Right lobe of liver (tissue), 6 donors: Measurements from ENCODE around the gene TTC13. TPM values are rescaled to one million over a fixed set of nuclear protein-coding genes. Genes with fewer than 3 reads are reported as not detected.
A peak's percentile ranks its signal among the peaks of the same experiment; 100 is the strongest.

Source experiments
- ATAC-seq, 4 donors: fragments of 200-7000 bp; cut with Tn5 transposase; one replicate each; pipeline ENCODE4 v1.9.1; 2020; ENCODE audit warnings: mild to moderate bottlenecking in 4 of 4, moderate library complexity in 4 of 4
- DNase-seq, 3 donors: peaks; one replicate each; pipeline ENCODE4 v3.0.0-alpha.2; 2020
- H3K27ac ChIP-seq, 3 donors: fragments of 200-600 bp; one replicate each; pipeline ENCODE4 v1.8.0; 2022
- H3K27me3 ChIP-seq, 2 donors: fragments of 200-600 bp; one replicate each; pipeline ENCODE4 v1.8.0; 2022
- H3K36me3 ChIP-seq, 4 donors: fragments of 200-600 bp; sonication (generic) in 1 of 4; one replicate each; pipeline versions ENCODE4 v1.5.1 to v1.8.0; 2017 to 2022; ENCODE audit warnings: control low read depth in 1 of 4
- H3K4me1 ChIP-seq, 4 donors: fragments of 200-600 bp; sonication (generic) in 1 of 4; one replicate each; pipeline versions ENCODE4 v1.5.1 to v1.8.0; 2017 to 2022; ENCODE audit warnings: control low read depth in 1 of 4
- H3K4me3 ChIP-seq, 3 donors: fragments of 200-600 bp; one replicate each; pipeline ENCODE4 v1.8.0; 2022
- H3K9me3 ChIP-seq, 4 donors: fragments of 200-600 bp; sonication (generic) in 1 of 4; one replicate each; pipeline versions ENCODE4 v1.5.1 to v1.8.0; 2017 to 2022; ENCODE audit warnings: control low read depth in 1 of 4
- CTCF ChIP-seq, 4 donors: fragments of 200-600 bp in 3 of 4; fragments of 450-650 bp in 1 of 4; IDR thresholded peaks; one replicate each; pipeline versions ENCODE4 v1.5.1 to v1.8.0; 2016 to 2022; ENCODE audit warnings: antibody characterized with exemption in 4 of 4, mild to moderate bottlenecking in 2 of 4
- POLR2A ChIP-seq: fragments of 450-650 bp; IDR thresholded peaks from one replicate; pipeline ENCODE4 v1.6.1; 2017; ENCODE audit warnings: antibody characterized with exemption, mild to moderate bottlenecking
- WGBS: methylation state at CpG from one replicate; pipeline ENCODE4 v1.1.6; 2018; ENCODE audit warnings: low coverage, low lambda C conversion rate; ENCODE audit not compliant: insufficient coverage; ENCODE audit errors: missing lambda C conversion rate; 5-methylcytosine and 5-hydroxymethylcytosine counted together
- intact Hi-C, 2 donors: fragments of 100-400 bp; cut with DNase I; formaldehyde crosslinking; loops; one replicate each; pipeline versions ENCODE4 v1.11.2 to v1.14.1; 2022
- total RNA-seq, 6 experiments: library from RNA; depleted of rRNA in 2 of 6; stranded (reverse); fragments of >200 nt in 2 of 6; fragmentation: NEBNext Ultra II Directional in 3 of 6; extraction: Animal tissue kit (Norgen Biotek cat#: 25700) in 3 of 6; gene quantifications; one replicate each; pipeline versions ENCODE4 v1.1.0 to v1.2.4, GENCODE V29; 2016 to 2023
- donor health status: DM: no; HTN: yes; CAD: no.
- donor health status: DM: no; HTN: no; CAD: no.
- donor health status: DM: no; HTN: no; CAD: no.
- donor health status: DM: no; HTN: yes; CAD: no.
- donor health status: DM: no; HTN: yes; CAD: no.

The TTC13 gene
- total RNA-seq, 6 experiments from 2014 or later = 5.3 to 10.7 (median 6.2) TPM

GRCh38 chr1:230979389-230979716 is 692 bp upstream of the TTC13 start:
- H3K4me3 ChIP-seq = peak overlapping the region; percentile 63 to 78 (median 63)
- peak overlapping the region in 1 of 3 donors; percentile 53 for H3K27ac ChIP-seq
- intact Hi-C loops = no loop called here
- no peak for TF ChIP-seq POLR2A
- TF ChIP-seq CTCF (IDR thresholded peaks at IDR 0.05) = no peak
- no peaks in the 10 kb centered on the region for H3K27me3 ChIP-seq
- H3K36me3 ChIP-seq = no peaks in the 10 kb centered on the region
- no peaks in the 10 kb centered on the region for H3K9me3 ChIP-seq
- H3K4me1 ChIP-seq = peaks cover 0 to 12% (median 5%) of the 10 kb centered on the region in 4 donors
- no peak for DNase-seq
- 6% methylated on average over 6 of the region's 12 CpGs for WGBS
- no peak for ATAC-seq

- Histone ChIP-seq H3K36me3 (no peaks in the 10 kb centered on the region), H3K27ac (peak overlapping the region in 2 of 3 donors; percentile 14 to 20), H3K4me1 (peaks cover 0 to 12% (median 5%) of the 10 kb centered on the region in 4 donors), H3K4me3 (peak overlapping the region; percentile 63 to 78 (median 63)), H3K9me3 (no peaks in the 10 kb centered on the region), H3K27me3 (no peaks in the 10 kb centered on the region)
- peak; percentile 39 to 64 (median 52) for DNase-seq
- WGBS = 4% methylated on average over 14 of the region's 52 CpGs
- intact Hi-C loops = no loop called here
- TF ChIP-seq CTCF (IDR thresholded peaks at IDR 0.05) = peak in 1 of 4 donors; percentile 6
- no peak for TF ChIP-seq POLR2A
- peak in 2 of 4 donors; percentile 2 to 5 for ATAC-seq
Measured at GRCh38 chr1:230977761-230978490, 735 bp downstream of the TTC13 start.

- H3K27ac ChIP-seq = peak overlapping the region in 2 of 3 donors; percentile 14 to 20
- ATAC-seq (no peak), DNase-seq (no peak)
- 59% methylated on average over 14 of the region's 14 CpGs for WGBS
- no peaks in the 10 kb centered on the region for H3K9me3 ChIP-seq
- H3K4me3 ChIP-seq = peak overlapping the region; percentile 63 to 78 (median 63)
- H3K27me3 ChIP-seq = no peaks in the 10 kb centered on the region
- intact Hi-C loops = no loop called here
- H3K36me3 ChIP-seq = no peaks in the 10 kb centered on the region
- peaks cover 0 to 12% (median 5%) of the 10 kb centered on the region in 4 donors for H3K4me1 ChIP-seq
- no peak for TF ChIP-seq CTCF (IDR thresholded peaks at IDR 0.05)
- TF ChIP-seq POLR2A = no peak
Measured at GRCh38 chr1:230976825-230977747, 1.6 kb downstream of the TTC13 start.

DNA sequence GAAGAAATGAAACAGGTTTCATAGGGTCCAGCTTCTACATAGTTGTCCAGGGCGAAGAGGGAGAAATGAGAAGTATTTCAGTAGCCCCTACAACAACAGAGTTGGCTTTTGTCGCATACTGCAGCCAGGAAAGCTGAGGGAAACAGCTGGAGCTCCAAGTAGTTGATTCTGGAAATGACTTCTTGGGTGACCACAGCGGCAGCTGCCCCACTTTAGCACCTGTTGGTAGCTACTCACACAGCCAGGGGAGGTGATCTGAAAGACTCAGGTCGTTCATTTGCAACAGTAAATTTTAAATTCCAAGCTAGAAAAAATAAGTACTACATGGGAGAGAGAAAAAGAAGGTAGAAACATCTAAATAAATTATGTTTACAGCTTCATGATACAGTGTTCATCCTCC is 2.3 kb downstream of the TTC13 start:
- WGBS = 86% methylated on average over 4 of the region's 4 CpGs

More for the DNA sequence above, 2.3 kb downstream of the TTC13 start:
- no peak for ATAC-seq
- Histone ChIP-seq H3K27ac (no peak overlapping the region), H3K27me3 (no peaks in the 10 kb centered on the region), H3K9me3 (no peaks in the 10 kb centered on the region), H3K4me1 (peaks cover 0 to 12% (median 5%) of the 10 kb centered on the region in 4 donors), H3K4me3 (no peak overlapping the region), H3K36me3 (no peaks in the 10 kb centered on the region)
- no peak for DNase-seq
- TF ChIP-seq POLR2A = no peak
- intact Hi-C loops = no loop called here
